Type B pancreatic cell (in vitro differentiated cells): ENCODE results near the gene FMN1. TPM values are rescaled to one million over a fixed set of nuclear protein-coding genes. Genes with fewer than 3 reads are reported as not detected.

ENCODE experiments used
- DNase-seq: peaks from one replicate; pipeline ENCODE4 v3.0.0; 2021; ENCODE audit warnings: mixed read lengths; ENCODE audit not compliant: unreplicated experiment; ENCODE audit errors: extremely low spot score
- H3K27ac Mint-ChIP-seq: 2 replicates; pipeline ENCODE4 v1.8.0; 2021; ENCODE audit warnings: mild to moderate bottlenecking, mixed read lengths
- H3K27me3 Mint-ChIP-seq: 2 replicates; pipeline ENCODE4 v1.8.0; 2021; ENCODE audit warnings: mixed read lengths
- H3K36me3 Mint-ChIP-seq: 2 replicates; pipeline ENCODE4 v1.8.0; 2021; ENCODE audit warnings: mixed read lengths
- H3K4me1 Mint-ChIP-seq: one replicate; pipeline ENCODE4 v1.8.0; 2021; ENCODE audit warnings: mixed read lengths; ENCODE audit not compliant: unreplicated experiment
- H3K4me3 Mint-ChIP-seq: 2 replicates; pipeline ENCODE4 v1.8.0; 2021; ENCODE audit warnings: mild to moderate bottlenecking, mixed read lengths
- H3K9me3 Mint-ChIP-seq: 2 replicates; pipeline ENCODE4 v1.8.0; 2021; ENCODE audit warnings: mixed read lengths
- CTCF ChIP-seq: fragments of 200-600 bp; sonication (generic); conservative IDR thresholded peaks from 2 replicates; pipeline ENCODE4 v1.5.0; 2021; ENCODE audit warnings: antibody characterized with exemption, mild to moderate bottlenecking
- total RNA-seq: library from RNA; stranded (reverse); gene quantifications from 2 replicates; pipeline ENCODE4 v1.2.1, GENCODE V29; 2021; ENCODE audit warnings: low replicate concordance

FMN1 gene
- total RNA-seq, 1 donor from 2014 or later: 22.1 TPM

- H3K27me3 Mint-ChIP-seq: no peaks in the 10 kb centered on the region
- no peaks in the 10 kb centered on the region for H3K9me3 Mint-ChIP-seq
- TF ChIP-seq CTCF: no peak
- H3K4me1 Mint-ChIP-seq: peaks cover 15% of the 10 kb centered on the region
- H3K4me3 Mint-ChIP-seq: no peak overlapping the region
- peaks cover 8% of the 10 kb centered on the region for H3K36me3 Mint-ChIP-seq
- no peak for DNase-seq
- H3K27ac Mint-ChIP-seq: no peak overlapping the region
These were observed 367.8 kb downstream of the FMN1 start for GRCh38 chr15:32826685-32827084.

GRCh38 chr15:32825219-32825618, 369.3 kb downstream of the FMN1 start:
- Mint-ChIP-seq H3K27ac (no peak overlapping the region), H3K27me3 (no peaks in the 10 kb centered on the region), H3K4me1 (peaks cover 15% of the 10 kb centered on the region), H3K4me3 (no peak overlapping the region), H3K9me3 (no peaks in the 10 kb centered on the region), H3K36me3 (peaks cover 8% of the 10 kb centered on the region)
- TF ChIP-seq CTCF: no peak
- DNase-seq: no peak

- H3K4me3 Mint-ChIP-seq: no peak overlapping the region
- H3K27me3 Mint-ChIP-seq: no peaks in the 10 kb centered on the region
- DNase-seq: no peak
- no peak overlapping the region for H3K27ac Mint-ChIP-seq
- no peaks in the 10 kb centered on the region for H3K9me3 Mint-ChIP-seq
- H3K36me3 Mint-ChIP-seq: peaks cover 8% of the 10 kb centered on the region
- no peak for TF ChIP-seq CTCF
- H3K4me1 Mint-ChIP-seq: peaks cover 15% of the 10 kb centered on the region
These were observed 369.7 kb downstream of the FMN1 start for GRCh38 chr15:32824777-32825176.

GRCh38 chr15:32823750-32824149, 370.8 kb downstream of the FMN1 start:
- peaks cover 18% of the 10 kb centered on the region for H3K4me1 Mint-ChIP-seq

GRCh38 chr15:32822739-32823138, 371.8 kb downstream of the FMN1 start:
- H3K36me3 Mint-ChIP-seq: peaks cover 8% of the 10 kb centered on the region
- no peaks in the 10 kb centered on the region for H3K27me3 Mint-ChIP-seq
- no peak for DNase-seq
- H3K4me1 Mint-ChIP-seq: peaks cover 16% of the 10 kb centered on the region
- H3K9me3 Mint-ChIP-seq: no peaks in the 10 kb centered on the region
- H3K27ac Mint-ChIP-seq: no peak overlapping the region
- no peak overlapping the region for H3K4me3 Mint-ChIP-seq
- no peak for TF ChIP-seq CTCF

More at GRCh38 chr15:32823750-32824149, 370.8 kb downstream of the FMN1 start:
- no peak for DNase-seq
- Mint-ChIP-seq H3K36me3 (peaks cover 8% of the 10 kb centered on the region), H3K4me3 (no peak overlapping the region), H3K27me3 (no peaks in the 10 kb centered on the region), H3K27ac (no peak overlapping the region), H3K9me3 (no peaks in the 10 kb centered on the region)
- TF ChIP-seq CTCF: no peak

GRCh38 chr15:32819448-32819847, 375.1 kb downstream of the FMN1 start:
- H3K4me3 Mint-ChIP-seq: no peak overlapping the region
- no peaks in the 10 kb centered on the region for H3K9me3 Mint-ChIP-seq
- no peak for DNase-seq
- no peak for TF ChIP-seq CTCF
- no peaks in the 10 kb centered on the region for H3K36me3 Mint-ChIP-seq
- H3K27ac Mint-ChIP-seq: no peak overlapping the region
- H3K4me1 Mint-ChIP-seq: peaks cover 15% of the 10 kb centered on the region
- no peaks in the 10 kb centered on the region for H3K27me3 Mint-ChIP-seq
